Uterus (tissue), 2 donors: ENCODE results near the gene MBNL1.

Experiments used
- CTCF ChIP-seq, 4 experiments: fragments of 200-600 bp in 2 of 4; fragments of 450-650 bp in 2 of 4; sonication (generic) in 2 of 4; IDR thresholded peaks; one replicate each; pipeline ENCODE4 v1.5.1; 2016 to 2019; ENCODE audit warnings: antibody characterized with exemption in 4 of 4, mild to moderate bottlenecking in 2 of 4, moderate library complexity in 1 of 4
- POLR2A ChIP-seq, 2 donors: fragments of 450-650 bp; IDR thresholded peaks; one replicate each; pipeline ENCODE4 v1.6.1; 2016; ENCODE audit warnings: antibody characterized with exemption in 2 of 2, mild to moderate bottlenecking in 1 of 2, moderate library complexity in 1 of 2

- TF ChIP-seq POLR2A (IDR thresholded peaks at IDR 0.05) (no peak), CTCF (IDR thresholded peaks at IDR 0.05) (no peak)
Observed at GRCh38 chr3:152459572-152459971, 190.8 kb downstream of the MBNL1 start.
